ENCODE measurements around the gene INPP4B. TPM values are rescaled to one million over a fixed set of nuclear protein-coding genes. Genes with fewer than 3 reads are reported as not detected.

INPP4B gene
- total RNA-seq, 1 donor from 2014 or later, result 4.9 TPM

GRCh38 chr4:142238589-142238988 is 607.5 kb downstream of the INPP4B start:
- Mint-ChIP-seq H3K27ac (ENCODE audit: unreplicated experiment) (no peak overlapping the region), H3K36me3 (ENCODE audit: low read depth, unreplicated experiment) (no peaks in the 10 kb centered on the region), H3K27me3 (ENCODE audit: unreplicated experiment) (no peaks in the 10 kb centered on the region), H3K4me1 (ENCODE audit: unreplicated experiment) (no peaks in the 10 kb centered on the region), H3K4me3 (ENCODE audit: unreplicated experiment) (no peak overlapping the region), H3K9me3 (ENCODE audit: unreplicated experiment) (no peaks in the 10 kb centered on the region)
- no peak for DNase-seq (ENCODE audit: low spot score)
- no peak for TF ChIP-seq CTCF (IDR thresholded peaks at IDR 0.05; ENCODE audit: unreplicated experiment)

GRCh38 chr4:142236268-142236667 is 609.8 kb downstream of the INPP4B start:
- no peaks in the 10 kb centered on the region for H3K36me3 Mint-ChIP-seq (ENCODE audit: low read depth, unreplicated experiment)
- H3K9me3 Mint-ChIP-seq (ENCODE audit: unreplicated experiment), result no peaks in the 10 kb centered on the region
- no peak for TF ChIP-seq CTCF (IDR thresholded peaks at IDR 0.05; ENCODE audit: unreplicated experiment)
- no peak for DNase-seq (ENCODE audit: low spot score)
- no peaks in the 10 kb centered on the region for H3K4me1 Mint-ChIP-seq (ENCODE audit: unreplicated experiment)
- no peak overlapping the region for H3K4me3 Mint-ChIP-seq (ENCODE audit: unreplicated experiment)
- H3K27ac Mint-ChIP-seq (ENCODE audit: unreplicated experiment), result no peak overlapping the region
- H3K27me3 Mint-ChIP-seq (ENCODE audit: unreplicated experiment), result no peaks in the 10 kb centered on the region

GRCh38 chr4:142231787-142232186 is 614.3 kb downstream of the INPP4B start:
- H3K36me3 Mint-ChIP-seq (ENCODE audit: low read depth, unreplicated experiment), result no peaks in the 10 kb centered on the region
- no peaks in the 10 kb centered on the region for H3K4me1 Mint-ChIP-seq (ENCODE audit: unreplicated experiment)
- no peak overlapping the region for H3K4me3 Mint-ChIP-seq (ENCODE audit: unreplicated experiment)
- TF ChIP-seq CTCF (IDR thresholded peaks at IDR 0.05; ENCODE audit: unreplicated experiment), result no peak
- no peaks in the 10 kb centered on the region for H3K9me3 Mint-ChIP-seq (ENCODE audit: unreplicated experiment)
- no peak for DNase-seq (ENCODE audit: low spot score)
- H3K27me3 Mint-ChIP-seq (ENCODE audit: unreplicated experiment), result no peaks in the 10 kb centered on the region
- no peak overlapping the region for H3K27ac Mint-ChIP-seq (ENCODE audit: unreplicated experiment)

GRCh38 chr4:142230991-142231390 is 615.1 kb downstream of the INPP4B start:
- no peak overlapping the region for H3K27ac Mint-ChIP-seq (ENCODE audit: unreplicated experiment)
- no peaks in the 10 kb centered on the region for H3K27me3 Mint-ChIP-seq (ENCODE audit: unreplicated experiment)
- no peak for TF ChIP-seq CTCF (IDR thresholded peaks at IDR 0.05; ENCODE audit: unreplicated experiment)
- H3K9me3 Mint-ChIP-seq (ENCODE audit: unreplicated experiment), result no peaks in the 10 kb centered on the region
- no peak for DNase-seq (ENCODE audit: low spot score)
- no peaks in the 10 kb centered on the region for H3K36me3 Mint-ChIP-seq (ENCODE audit: low read depth, unreplicated experiment)
- no peak overlapping the region for H3K4me3 Mint-ChIP-seq (ENCODE audit: unreplicated experiment)
- no peaks in the 10 kb centered on the region for H3K4me1 Mint-ChIP-seq (ENCODE audit: unreplicated experiment)

GRCh38 chr4:142226014-142226413 is 620.1 kb downstream of the INPP4B start:
- no peak for TF ChIP-seq CTCF (IDR thresholded peaks at IDR 0.05; ENCODE audit: unreplicated experiment)
- Mint-ChIP-seq H3K36me3 (ENCODE audit: low read depth, unreplicated experiment) (no peaks in the 10 kb centered on the region), H3K27ac (ENCODE audit: unreplicated experiment) (no peak overlapping the region), H3K27me3 (ENCODE audit: unreplicated experiment) (no peaks in the 10 kb centered on the region), H3K9me3 (ENCODE audit: unreplicated experiment) (no peaks in the 10 kb centered on the region), H3K4me1 (ENCODE audit: unreplicated experiment) (no peaks in the 10 kb centered on the region), H3K4me3 (ENCODE audit: unreplicated experiment) (no peak overlapping the region)
- no peak for DNase-seq (ENCODE audit: low spot score)

All from endothelial cell (in vitro differentiated cells).